Naive B cell (primary cell): ENCODE data around the gene SMIM31. TPM values are rescaled to one million over a fixed set of nuclear protein-coding genes. Genes with fewer than 3 reads are reported as not detected.

Experiments used
- ATAC-seq, 2 donors: fragments of 150-1000 bp; cut with Tn5 transposase; 2 replicates each; pipeline ENCODE4 v1.10.0; 2021; ENCODE audit warnings: low read depth in 2 of 2, mild to moderate bottlenecking in 2 of 2, moderate library complexity in 2 of 2
- DNase-seq: peaks from one replicate; pipeline ENCODE4 v3.0.0; 2022
- H3K27ac Mint-ChIP-seq, 6 donors: one replicate each; pipeline ENCODE4 v1.8.0; 2020 to 2022; ENCODE audit warnings: mild to moderate bottlenecking in 6 of 6, mixed read lengths in 6 of 6, moderate library complexity in 5 of 6, inconsistent platforms in 2 of 6
- H3K27me3 Mint-ChIP-seq, 3 donors: one replicate each; pipeline ENCODE4 v1.8.0; 2021 to 2022; ENCODE audit warnings: mixed read lengths in 3 of 3, mild to moderate bottlenecking in 1 of 3
- H3K36me3 Mint-ChIP-seq, 2 donors: one replicate each; pipeline ENCODE4 v1.8.0; 2020 to 2022; ENCODE audit warnings: mixed read lengths in 2 of 2, inconsistent platforms in 1 of 2, mild to moderate bottlenecking in 1 of 2
- H3K4me1 Mint-ChIP-seq, 3 donors: one replicate each; pipeline ENCODE4 v1.8.0; 2020 to 2022; ENCODE audit warnings: mixed read lengths in 3 of 3, inconsistent platforms in 1 of 3, mild to moderate bottlenecking in 1 of 3, moderate library complexity in 1 of 3
- H3K4me3 Mint-ChIP-seq, 8 donors: one replicate each; pipeline ENCODE4 v1.8.0; 2020 to 2022; ENCODE audit warnings: mild to moderate bottlenecking in 8 of 8, mixed read lengths in 8 of 8, moderate library complexity in 8 of 8, inconsistent platforms in 2 of 8
- H3K9me3 Mint-ChIP-seq, 7 donors: one replicate each; pipeline ENCODE4 v1.8.0; 2020 to 2022; ENCODE audit warnings: mixed read lengths in 7 of 7, mild to moderate bottlenecking in 5 of 7, inconsistent platforms in 2 of 7, moderate library complexity in 1 of 7
- polyA plus RNA-seq, 6 donors: library from polyadenylated mRNA; unstranded; fragments of 300-500 nt; fragmentation: Illumina TruSeq; gene quantifications; one replicate each; pipeline ENCODE4 v1.2.3, GENCODE V29; 2021; ENCODE audit warnings: low read depth in 6 of 6

SMIM31 gene
- polyA plus RNA-seq, 6 donors from 2014 or later: not detected

GRCh38 chr4:164765096-164765495, 11.2 kb downstream of the SMIM31 start:
- Mint-ChIP-seq H3K36me3 (no peaks in the 10 kb centered on the region), H3K9me3 (peaks cover 0 to 3% (median 0%) of the 10 kb centered on the region in 7 donors)

DNA sequence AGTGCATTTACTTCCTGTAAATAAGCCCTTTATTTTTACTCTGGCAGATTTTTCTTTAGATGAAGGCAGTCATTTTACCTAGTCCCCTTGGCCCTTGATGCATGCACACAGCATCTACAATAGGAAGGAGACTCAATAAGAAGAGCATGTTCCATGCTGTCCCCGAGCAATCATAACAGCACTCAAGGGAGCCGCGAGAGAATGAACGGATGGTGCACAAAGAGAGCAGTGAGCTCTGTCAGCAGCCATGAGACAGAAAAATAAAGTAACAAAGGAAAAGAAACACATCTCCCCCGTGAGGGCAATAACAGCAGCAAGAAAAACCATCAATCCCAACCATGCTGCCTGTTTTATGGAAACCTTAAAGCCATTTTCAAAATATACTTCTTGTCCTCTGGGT, 11.9 kb downstream of the SMIM31 start:
- H3K27ac Mint-ChIP-seq: no peak overlapping the region
- no peak for DNase-seq

More at GRCh38 chr4:164765096-164765495, 11.2 kb downstream of the SMIM31 start:
- Mint-ChIP-seq H3K27ac (no peak overlapping the region), H3K4me3 (no peak overlapping the region), H3K4me1 (no peaks in the 10 kb centered on the region), H3K27me3 (peaks cover 13 to 31% (median 15%) of the 10 kb centered on the region in 3 donors)
- ATAC-seq: no peak
- no peak for DNase-seq

DNA sequence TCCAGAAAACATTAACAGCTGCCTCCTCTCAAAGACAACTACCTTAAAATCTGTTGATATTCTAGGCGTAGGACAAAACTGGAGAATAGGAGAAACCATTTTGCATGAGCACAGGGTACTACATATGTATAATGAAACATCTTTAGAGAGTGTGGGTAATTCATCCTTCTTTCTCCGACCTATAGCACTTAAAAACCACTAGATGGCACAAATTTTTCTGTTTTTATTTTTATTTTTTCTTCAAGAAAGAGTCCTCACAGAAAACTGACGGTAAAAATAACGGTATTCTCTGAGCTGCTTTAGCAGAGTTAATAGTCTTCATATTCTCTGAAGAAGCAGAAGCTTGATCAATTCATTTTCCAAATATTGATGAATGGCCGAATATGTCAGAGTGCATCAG, 14.6 kb downstream of the SMIM31 start:
- Mint-ChIP-seq H3K4me3 (no peak overlapping the region), H3K4me1 (no peaks in the 10 kb centered on the region), H3K36me3 (no peaks in the 10 kb centered on the region), H3K27ac (no peak overlapping the region), H3K9me3 (peaks cover 0 to 3% (median 0%) of the 10 kb centered on the region in 7 donors), H3K27me3 (peaks cover 9 to 27% (median 14%) of the 10 kb centered on the region in 3 donors)
- DNase-seq: no peak
- no peak for ATAC-seq

More for the DNA sequence above, 11.9 kb downstream of the SMIM31 start:
- ATAC-seq: no peak
- no peak overlapping the region for H3K4me3 Mint-ChIP-seq
- H3K27me3 Mint-ChIP-seq: peaks cover 9 to 27% (median 14%) of the 10 kb centered on the region in 3 donors
- peaks cover 0 to 3% (median 0%) of the 10 kb centered on the region in 7 donors for H3K9me3 Mint-ChIP-seq
- no peaks in the 10 kb centered on the region for H3K36me3 Mint-ChIP-seq
- H3K4me1 Mint-ChIP-seq: no peaks in the 10 kb centered on the region

DNA sequence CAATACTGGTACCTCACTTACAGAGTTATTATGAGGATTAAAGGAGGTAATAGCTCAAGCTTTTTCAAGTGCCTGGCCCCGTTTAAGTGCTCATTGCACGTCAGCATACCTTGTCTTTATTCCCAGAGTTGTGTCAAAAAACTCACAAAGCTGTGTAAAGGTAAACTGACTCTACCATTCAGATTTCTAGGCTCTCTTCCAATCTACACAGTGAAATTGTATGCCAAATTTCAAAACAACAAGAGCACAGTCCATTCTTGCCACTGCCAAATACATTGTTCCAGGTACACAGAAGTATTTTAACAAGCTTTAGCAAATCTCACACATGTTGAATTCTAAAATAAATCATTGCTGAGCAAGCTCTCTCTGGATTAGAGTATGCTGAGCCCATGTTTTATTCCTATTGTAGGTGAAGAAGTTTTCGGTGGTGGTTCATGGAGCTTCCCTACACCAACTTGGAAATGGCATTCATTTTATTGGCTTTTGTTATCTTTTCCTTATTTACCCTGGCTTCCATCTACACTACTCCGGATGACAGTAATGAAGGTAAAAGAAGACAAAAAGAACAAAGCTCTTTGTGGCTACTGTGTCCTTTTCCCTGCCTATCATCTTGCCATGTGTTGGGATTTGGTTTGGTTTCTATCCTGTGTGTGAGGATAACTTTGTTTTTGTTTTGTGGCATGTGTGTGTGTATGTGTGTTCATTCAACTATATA, 16.2 kb downstream of the SMIM31 start:
- Mint-ChIP-seq H3K4me3 (no peak overlapping the region), H3K9me3 (peaks cover 0 to 3% (median 0%) of the 10 kb centered on the region in 7 donors), H3K27ac (no peak overlapping the region), H3K36me3 (no peaks in the 10 kb centered on the region), H3K27me3 (peaks cover 4 to 26% (median 10%) of the 10 kb centered on the region in 3 donors), H3K4me1 (no peaks in the 10 kb centered on the region)
- DNase-seq: no peak
- no peak for ATAC-seq

GRCh38 chr4:164771088-164771487, 17.2 kb downstream of the SMIM31 start:
- no peak for DNase-seq
- Mint-ChIP-seq H3K27ac (no peak overlapping the region), H3K9me3 (peaks cover 0 to 3% (median 0%) of the 10 kb centered on the region in 7 donors), H3K4me1 (no peaks in the 10 kb centered on the region), H3K4me3 (no peak overlapping the region), H3K36me3 (no peaks in the 10 kb centered on the region), H3K27me3 (peaks cover 0 to 18% (median 9%) of the 10 kb centered on the region in 3 donors)
- no peak for ATAC-seq

DNA sequence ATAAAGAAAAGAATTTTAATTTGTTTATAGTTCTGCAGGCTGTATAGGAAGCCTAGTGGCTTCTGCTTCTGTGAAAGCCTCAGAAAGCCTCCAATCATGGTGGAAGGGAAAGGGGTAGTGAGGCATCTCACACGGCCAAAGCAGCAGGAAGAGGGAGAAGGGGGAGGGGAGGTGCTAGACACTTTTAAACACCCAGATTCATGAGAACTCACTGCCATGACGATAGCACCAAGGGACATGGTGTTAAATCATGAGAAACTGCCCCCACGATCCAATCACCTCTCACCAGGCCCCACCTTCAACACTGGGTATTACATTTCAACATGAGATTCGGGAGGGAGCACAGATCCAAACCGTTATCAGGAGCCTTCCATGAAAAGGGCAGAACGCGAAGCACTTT, 18.1 kb downstream of the SMIM31 start:
- H3K9me3 Mint-ChIP-seq: peaks cover 0 to 3% (median 0%) of the 10 kb centered on the region in 7 donors
- ATAC-seq (no peak), DNase-seq (no peak)
- H3K27me3 Mint-ChIP-seq: peaks cover 0 to 10% (median 4%) of the 10 kb centered on the region in 3 donors
- no peaks in the 10 kb centered on the region for H3K36me3 Mint-ChIP-seq
- H3K4me3 Mint-ChIP-seq: no peak overlapping the region
- H3K4me1 Mint-ChIP-seq: no peaks in the 10 kb centered on the region
- no peak overlapping the region for H3K27ac Mint-ChIP-seq

- DNase-seq: no peak
- no peaks in the 10 kb centered on the region for H3K4me1 Mint-ChIP-seq
- peaks cover 0 to 4% (median 3%) of the 10 kb centered on the region in 3 donors for H3K27me3 Mint-ChIP-seq
- no peaks in the 10 kb centered on the region for H3K36me3 Mint-ChIP-seq
- no peak overlapping the region for H3K27ac Mint-ChIP-seq
- H3K4me3 Mint-ChIP-seq: no peak overlapping the region
- ATAC-seq: no peak
- no peaks in the 10 kb centered on the region for H3K9me3 Mint-ChIP-seq
These were observed 25.1 kb downstream of the SMIM31 start for GRCh38 chr4:164779080-164779479.

DNA sequence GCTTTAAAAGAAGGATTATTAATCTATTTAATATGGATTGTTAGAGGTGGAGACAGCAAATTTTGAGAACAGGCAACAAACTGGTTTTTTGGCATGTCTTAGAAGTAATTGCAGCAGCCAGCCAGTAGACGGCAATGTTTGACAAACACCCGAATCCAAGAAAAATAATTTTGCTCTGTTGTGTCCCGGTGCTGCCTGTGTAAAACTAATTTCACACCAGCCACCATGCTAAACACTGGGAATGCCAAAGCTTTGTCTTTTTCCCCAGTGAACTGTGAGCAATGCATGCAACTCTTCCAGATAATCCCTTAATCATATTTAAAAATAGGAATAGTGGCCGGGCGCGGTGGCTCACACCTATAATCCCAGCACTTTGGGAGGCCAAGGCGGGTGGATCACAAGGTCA, 25.9 kb downstream of the SMIM31 start:
- Mint-ChIP-seq H3K9me3 (no peaks in the 10 kb centered on the region), H3K27me3 (peaks cover 0 to 4% (median 3%) of the 10 kb centered on the region in 3 donors), H3K4me3 (no peak overlapping the region), H3K27ac (no peak overlapping the region), H3K36me3 (no peaks in the 10 kb centered on the region), H3K4me1 (no peaks in the 10 kb centered on the region)
- DNase-seq (no peak), ATAC-seq (no peak)

DNA sequence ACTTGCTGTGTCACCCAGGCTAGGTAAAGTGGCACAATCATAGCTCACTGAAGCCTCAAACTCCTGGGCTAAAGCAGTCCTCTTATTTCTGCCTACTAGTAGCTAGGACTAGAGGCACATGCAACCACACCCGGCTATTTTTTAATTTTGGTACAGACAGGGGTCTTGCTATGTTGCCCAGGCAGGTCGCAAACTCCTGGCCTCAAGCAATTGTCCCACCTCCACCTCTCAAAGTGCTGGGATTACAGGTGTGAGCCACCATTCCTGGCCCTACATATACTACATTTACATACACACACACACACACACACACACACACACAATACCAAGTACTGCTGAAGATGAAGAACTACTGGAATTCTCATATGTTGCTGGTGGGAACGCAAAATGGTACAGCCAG, 26.9 kb downstream of the SMIM31 start:
- H3K36me3 Mint-ChIP-seq: no peaks in the 10 kb centered on the region
- H3K4me1 Mint-ChIP-seq: no peaks in the 10 kb centered on the region
- peaks cover 0 to 3% (median 0%) of the 10 kb centered on the region in 3 donors for H3K27me3 Mint-ChIP-seq
- H3K9me3 Mint-ChIP-seq: no peaks in the 10 kb centered on the region
- no peak overlapping the region for H3K4me3 Mint-ChIP-seq
- no peak for DNase-seq
- no peak for ATAC-seq
- no peak overlapping the region for H3K27ac Mint-ChIP-seq

- no peaks in the 10 kb centered on the region for H3K36me3 Mint-ChIP-seq
- no peak overlapping the region for H3K4me3 Mint-ChIP-seq
- H3K9me3 Mint-ChIP-seq: no peaks in the 10 kb centered on the region
- DNase-seq (no peak), ATAC-seq (no peak)
- no peak overlapping the region for H3K27ac Mint-ChIP-seq
- H3K4me1 Mint-ChIP-seq: no peaks in the 10 kb centered on the region
- H3K27me3 Mint-ChIP-seq: peaks cover 0 to 3% (median 0%) of the 10 kb centered on the region in 3 donors
These were observed 30.0 kb downstream of the SMIM31 start for GRCh38 chr4:164783976-164784375.

DNA sequence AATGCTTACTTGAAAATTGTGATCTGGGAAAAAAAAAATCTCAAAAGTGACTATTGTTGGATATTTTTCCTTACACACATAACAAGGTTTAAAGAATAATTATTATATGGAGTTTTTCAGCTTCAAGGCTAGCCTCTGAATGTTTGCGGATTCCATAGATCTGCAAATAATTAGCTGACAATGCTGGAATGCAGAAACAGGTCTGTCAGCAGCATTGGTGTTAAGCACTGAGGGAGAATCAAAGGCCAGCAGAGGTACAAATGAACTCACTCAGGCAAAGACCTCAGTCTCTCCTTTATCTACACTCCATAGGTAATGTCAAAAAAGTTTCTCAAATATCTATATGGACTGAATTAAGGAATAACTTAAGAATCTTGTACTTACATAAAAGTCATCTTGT, 35.1 kb downstream of the SMIM31 start:
- Mint-ChIP-seq H3K27me3 (peaks cover 0 to 4% (median 4%) of the 10 kb centered on the region in 3 donors), H3K36me3 (no peaks in the 10 kb centered on the region), H3K4me1 (no peaks in the 10 kb centered on the region), H3K27ac (no peak overlapping the region), H3K9me3 (peaks cover 0 to 13% (median 5%) of the 10 kb centered on the region in 7 donors), H3K4me3 (no peak overlapping the region)
- DNase-seq: no peak
- no peak for ATAC-seq

DNA sequence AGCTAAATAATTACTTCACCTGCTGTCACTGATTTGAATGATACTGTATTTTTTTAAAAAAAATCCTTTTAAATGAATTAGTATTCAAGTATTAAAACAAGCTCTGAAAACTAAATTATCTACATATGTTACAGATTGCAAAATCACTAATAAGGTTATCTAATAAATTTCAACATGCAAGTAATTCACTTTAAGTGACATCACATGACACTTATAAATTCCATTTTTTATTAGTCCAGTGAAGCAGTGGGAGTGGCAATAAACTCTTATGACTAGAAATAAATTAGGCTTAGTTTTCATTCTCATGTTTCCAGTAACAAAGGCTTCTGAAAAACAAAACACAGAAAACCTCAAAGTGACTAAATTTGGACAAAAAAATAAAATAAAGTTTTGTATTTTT, 36.3 kb downstream of the SMIM31 start:
- Mint-ChIP-seq H3K36me3 (no peaks in the 10 kb centered on the region), H3K27ac (no peak overlapping the region), H3K27me3 (peaks cover 0 to 4% (median 4%) of the 10 kb centered on the region in 3 donors), H3K9me3 (peaks cover 0 to 13% (median 5%) of the 10 kb centered on the region in 7 donors), H3K4me1 (no peaks in the 10 kb centered on the region), H3K4me3 (no peak overlapping the region)
- DNase-seq: no peak
- ATAC-seq: no peak

- Mint-ChIP-seq H3K9me3 (no peaks in the 10 kb centered on the region), H3K27me3 (peaks cover 0 to 14% (median 0%) of the 10 kb centered on the region in 3 donors), H3K27ac (no peak overlapping the region), H3K36me3 (no peaks in the 10 kb centered on the region), H3K4me3 (no peak overlapping the region), H3K4me1 (no peaks in the 10 kb centered on the region)
- DNase-seq (no peak), ATAC-seq (no peak)
These were observed 45.5 kb downstream of the SMIM31 start for GRCh38 chr4:164799410-164799809.

DNA sequence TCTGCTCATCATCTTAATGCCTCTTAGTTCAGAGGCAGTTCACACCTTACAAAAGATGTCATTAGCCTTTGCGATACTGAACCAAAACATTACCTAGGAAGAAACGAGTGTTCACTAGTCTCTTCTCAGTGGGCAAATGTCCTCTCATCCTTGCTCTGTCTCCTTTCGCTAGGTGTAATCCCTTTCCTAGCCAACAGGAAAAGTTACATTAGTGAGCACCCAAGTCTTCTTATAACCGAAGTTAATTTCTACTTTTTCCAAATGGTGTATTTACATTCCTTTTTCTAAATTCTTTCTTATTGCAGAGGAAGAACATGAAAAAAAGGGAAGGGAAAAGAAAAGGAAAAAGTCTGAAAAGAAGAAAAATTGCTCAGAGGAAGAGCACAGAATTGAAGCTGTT, 46.9 kb downstream of the SMIM31 start:
- Mint-ChIP-seq H3K4me1 (no peaks in the 10 kb centered on the region), H3K27me3 (peaks cover 0 to 14% (median 0%) of the 10 kb centered on the region in 3 donors), H3K4me3 (no peak overlapping the region), H3K9me3 (no peaks in the 10 kb centered on the region), H3K27ac (peak overlapping the region in 1 of 6 donors; percentile 54), H3K36me3 (no peaks in the 10 kb centered on the region)
- ATAC-seq (no peak), DNase-seq (no peak)
